ENCODE results near the gene CABP2. TPM values are rescaled to one million over a fixed set of nuclear protein-coding genes. Genes with fewer than 3 reads are reported as not detected.

CABP2 gene
- total RNA-seq, 4 donors from 2014 or later = not detected

DNA sequence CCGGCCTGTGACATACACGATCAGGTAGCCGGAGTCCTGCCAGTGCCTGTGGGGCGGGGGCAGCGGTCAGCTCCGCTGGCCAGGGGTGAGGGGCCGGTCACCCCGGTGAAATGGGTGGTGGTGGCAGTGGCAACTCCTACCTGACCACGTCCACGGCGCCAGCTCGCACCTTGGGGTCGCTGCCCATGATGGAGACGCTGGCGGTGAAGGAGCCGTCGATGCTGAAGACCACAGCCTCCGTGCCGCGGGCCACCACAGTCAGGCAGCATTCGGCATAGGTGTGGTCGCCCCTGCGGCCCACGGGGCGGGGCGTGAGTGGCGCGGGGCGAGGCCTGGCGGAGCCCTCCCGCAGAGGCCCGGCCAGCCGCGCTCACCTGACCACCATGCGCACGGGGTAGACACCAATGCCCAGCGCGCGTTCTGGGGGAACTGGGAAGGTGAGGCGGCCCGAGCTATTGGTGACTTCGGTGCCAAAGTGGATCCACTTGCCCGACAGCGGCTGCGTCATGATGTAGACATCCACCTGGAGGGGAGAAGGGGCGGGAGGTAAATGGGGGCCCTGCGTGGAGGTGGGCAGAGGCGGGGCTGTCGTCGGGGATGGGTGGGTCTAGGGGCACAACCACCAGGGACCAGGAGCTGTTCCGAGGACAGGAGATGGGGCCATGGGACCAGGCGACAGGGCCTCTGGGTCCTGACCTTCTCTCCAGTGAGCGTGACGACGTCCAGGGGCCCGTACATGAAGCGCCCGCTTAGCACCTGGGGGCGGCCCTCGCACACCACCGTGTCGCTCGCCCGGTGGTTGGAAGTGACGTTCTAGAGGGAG, 29.5 kb downstream of the CABP2 start:
- Histone ChIP-seq H3K9me3 (no peaks in the 10 kb centered on the region), H3K27ac (no peak overlapping the region), H3K36me3 (peaks cover 0 to 93% (median 0%) of the 10 kb centered on the region in 3 donors), H3K4me3 (no peak overlapping the region), H3K27me3 (no peaks in the 10 kb centered on the region), H3K4me1 (no peaks in the 10 kb centered on the region)
- no peak for DNase-seq
- TF ChIP-seq POLR2A (IDR thresholded peaks at IDR 0.05) = no peak
- TF ChIP-seq, protein P1, sequence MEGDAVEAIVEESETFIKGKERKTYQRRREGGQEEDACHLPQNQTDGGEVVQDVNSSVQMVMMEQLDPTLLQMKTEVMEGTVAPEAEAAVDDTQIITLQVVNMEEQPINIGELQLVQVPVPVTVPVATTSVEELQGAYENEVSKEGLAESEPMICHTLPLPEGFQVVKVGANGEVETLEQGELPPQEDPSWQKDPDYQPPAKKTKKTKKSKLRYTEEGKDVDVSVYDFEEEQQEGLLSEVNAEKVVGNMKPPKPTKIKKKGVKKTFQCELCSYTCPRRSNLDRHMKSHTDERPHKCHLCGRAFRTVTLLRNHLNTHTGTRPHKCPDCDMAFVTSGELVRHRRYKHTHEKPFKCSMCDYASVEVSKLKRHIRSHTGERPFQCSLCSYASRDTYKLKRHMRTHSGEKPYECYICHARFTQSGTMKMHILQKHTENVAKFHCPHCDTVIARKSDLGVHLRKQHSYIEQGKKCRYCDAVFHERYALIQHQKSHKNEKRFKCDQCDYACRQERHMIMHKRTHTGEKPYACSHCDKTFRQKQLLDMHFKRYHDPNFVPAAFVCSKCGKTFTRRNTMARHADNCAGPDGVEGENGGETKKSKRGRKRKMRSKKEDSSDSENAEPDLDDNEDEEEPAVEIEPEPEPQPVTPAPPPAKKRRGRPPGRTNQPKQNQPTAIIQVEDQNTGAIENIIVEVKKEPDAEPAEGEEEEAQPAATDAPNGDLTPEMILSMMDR (IDR thresholded peaks at IDR 0.05) = no peak

DNA sequence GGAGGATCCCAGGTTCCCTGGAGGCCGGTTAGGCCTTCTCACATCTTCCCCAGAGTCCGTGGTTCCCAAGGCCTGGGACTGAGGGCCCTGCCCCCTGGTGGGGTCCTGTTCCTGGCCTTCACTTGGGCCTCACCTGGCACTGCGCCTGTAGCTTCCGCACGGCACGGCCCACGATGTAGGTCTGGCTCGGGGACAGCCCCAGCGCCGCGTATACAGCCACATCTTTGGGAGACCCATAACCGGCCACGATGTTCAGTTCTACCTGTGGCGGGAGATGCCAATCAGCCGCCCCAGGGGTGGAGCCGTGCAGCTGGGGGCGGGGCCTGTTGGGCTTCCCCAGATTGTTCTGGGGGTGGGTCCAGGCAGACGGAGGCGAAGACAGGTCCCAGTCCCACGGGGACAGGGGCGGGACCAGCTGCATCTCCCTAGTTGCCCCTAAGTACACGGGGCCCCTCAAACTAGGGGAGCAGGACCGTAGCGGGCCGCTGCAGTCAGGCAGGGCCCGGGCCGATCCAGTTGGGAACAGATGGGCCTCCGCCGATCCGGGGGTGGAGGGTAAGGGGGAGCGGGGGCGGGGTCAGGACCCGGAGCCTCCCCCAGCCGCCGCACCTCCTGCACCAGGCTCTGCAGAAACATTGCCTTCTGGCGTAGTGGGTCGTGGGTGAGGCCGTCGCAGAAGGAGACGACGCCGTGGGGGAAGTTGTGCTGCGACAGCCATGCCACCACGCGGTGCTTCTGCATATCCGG, 30.3 kb downstream of the CABP2 start:
- DNase-seq = no peak
- Histone ChIP-seq H3K9me3 (no peaks in the 10 kb centered on the region), H3K36me3 (peaks cover 0 to 89% (median 0%) of the 10 kb centered on the region in 3 donors), H3K27ac (no peak overlapping the region), H3K4me3 (no peak overlapping the region), H3K27me3 (no peaks in the 10 kb centered on the region), H3K4me1 (no peaks in the 10 kb centered on the region)
- TF ChIP-seq, protein P1 (IDR thresholded peaks at IDR 0.05) = no peak
- no peak for TF ChIP-seq POLR2A (IDR thresholded peaks at IDR 0.05)

DNA sequence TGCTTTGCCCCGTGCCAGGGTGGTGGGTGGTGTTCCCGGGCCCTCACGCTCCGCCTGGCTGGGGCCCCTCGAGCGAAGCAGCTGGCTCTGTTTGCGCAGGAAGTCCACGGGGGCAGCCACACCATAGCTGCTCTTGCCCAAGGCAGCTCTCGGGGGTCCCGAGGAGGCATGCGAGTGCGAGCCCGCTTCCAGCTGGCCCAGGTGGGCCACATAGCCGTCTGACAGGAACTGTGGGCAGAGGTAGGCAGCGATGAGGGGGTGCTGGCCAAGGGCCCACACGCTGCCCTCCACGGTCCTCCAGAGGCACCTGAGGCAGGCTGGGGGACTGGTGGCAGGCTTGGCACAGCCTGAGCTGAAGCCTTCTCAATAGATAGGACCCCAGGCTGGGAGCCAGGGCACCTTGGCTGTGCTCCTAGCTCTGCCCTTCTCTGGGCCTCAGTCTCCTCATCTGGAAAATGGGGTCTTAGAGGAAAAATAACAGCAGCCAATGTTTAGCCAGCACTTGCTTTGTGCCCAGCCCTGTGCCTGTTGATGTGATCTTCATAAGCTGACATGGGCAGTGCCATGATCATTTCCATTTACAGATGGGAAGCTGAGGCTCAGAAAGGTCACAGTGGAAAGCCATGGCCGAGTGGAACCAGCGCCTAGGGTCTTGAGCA, 31.0 kb downstream of the CABP2 start:
- Histone ChIP-seq H3K4me1 (peaks cover 0 to 3% (median 0%) of the 10 kb centered on the region in 4 donors), H3K27me3 (no peaks in the 10 kb centered on the region), H3K4me3 (no peak overlapping the region), H3K36me3 (peaks cover 0 to 89% (median 0%) of the 10 kb centered on the region in 3 donors), H3K9me3 (no peaks in the 10 kb centered on the region), H3K27ac (no peak overlapping the region)
- DNase-seq = no peak
- TF ChIP-seq POLR2A (IDR thresholded peaks at IDR 0.05) = no peak

DNA sequence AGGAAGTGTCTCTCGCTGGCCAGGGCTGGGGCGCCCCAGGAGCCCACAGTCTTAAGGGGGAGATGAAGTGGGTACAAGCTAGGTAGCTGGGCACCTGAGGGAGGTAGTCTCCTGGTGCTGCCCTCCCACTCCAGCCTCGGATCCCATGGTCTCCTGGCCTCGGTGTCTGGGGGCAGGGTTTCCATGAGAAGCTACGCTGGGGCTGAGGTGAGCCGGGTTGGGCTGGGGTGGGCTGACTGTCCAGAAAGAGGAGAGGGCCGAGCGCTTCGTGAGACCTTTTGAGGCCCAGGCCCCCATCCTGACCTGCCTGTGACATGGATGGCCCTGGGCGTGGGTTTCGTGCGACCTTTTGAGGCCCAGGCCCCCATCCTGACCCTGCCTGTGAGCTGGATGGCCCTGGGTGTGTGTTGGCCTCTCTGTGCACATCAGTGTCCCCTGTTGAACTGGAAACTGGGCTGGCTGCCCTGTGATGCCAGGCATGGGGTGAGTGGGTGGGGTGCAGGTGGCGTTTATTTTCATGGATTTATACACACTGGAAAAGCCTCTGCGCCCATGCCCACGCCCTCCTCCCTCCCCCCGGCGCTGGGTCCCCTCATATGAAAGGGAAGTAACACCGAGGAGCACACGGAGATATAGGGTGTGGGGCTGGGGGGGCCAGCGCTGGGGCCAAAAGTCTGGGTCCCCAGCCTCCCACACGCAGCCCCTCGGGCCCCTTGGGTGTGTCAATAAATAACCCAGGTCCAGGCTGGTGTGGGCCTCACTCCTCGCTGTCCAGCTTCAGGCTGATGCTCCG, 31.8 kb downstream of the CABP2 start:
- Histone ChIP-seq H3K4me1 (peaks cover 0 to 10% (median 3%) of the 10 kb centered on the region in 4 donors), H3K4me3 (no peak overlapping the region), H3K27ac (no peak overlapping the region), H3K36me3 (peaks cover 0 to 86% (median 0%) of the 10 kb centered on the region in 3 donors), H3K9me3 (no peaks in the 10 kb centered on the region), H3K27me3 (no peaks in the 10 kb centered on the region)
- TF ChIP-seq, protein P1 (IDR thresholded peaks at IDR 0.05) = no peak
- no peak for TF ChIP-seq POLR2A (IDR thresholded peaks at IDR 0.05)
- no peak for DNase-seq

DNA sequence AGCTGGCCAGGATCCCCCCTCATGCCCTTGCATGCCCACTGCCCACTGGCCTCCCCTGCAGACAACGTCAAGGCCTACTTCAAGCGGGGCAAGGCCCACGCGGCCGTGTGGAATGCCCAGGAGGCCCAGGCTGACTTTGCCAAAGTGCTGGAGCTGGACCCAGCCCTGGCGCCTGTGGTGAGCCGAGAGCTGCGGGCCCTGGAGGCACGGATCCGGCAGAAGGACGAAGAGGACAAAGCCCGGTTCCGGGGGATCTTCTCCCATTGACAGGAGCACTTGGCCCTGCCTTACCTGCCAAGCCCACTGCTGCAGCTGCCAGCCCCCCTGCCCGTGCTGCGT, 32.5 kb downstream of the CABP2 start:
- TF ChIP-seq POLR2A (IDR thresholded peaks at IDR 0.05) = no peak
- Histone ChIP-seq H3K27ac (no peak overlapping the region), H3K9me3 (no peaks in the 10 kb centered on the region), H3K27me3 (no peaks in the 10 kb centered on the region), H3K4me3 (no peak overlapping the region), H3K36me3 (peaks cover 0 to 78% (median 0%) of the 10 kb centered on the region in 3 donors), H3K4me1 (peaks cover 0 to 13% (median 8%) of the 10 kb centered on the region in 4 donors)
- DNase-seq = no peak

All from Peyer's patch (tissue), 4 donors.